OCI-LY1 (cell line): Measurements from ENCODE around the gene CCDC117.

ENCODE experiments used
- H2AFZ ChIP-seq: fragments of 200-600 bp; sonication (generic), shearing (Covaris generic); 2 replicates; pipeline ENCODE4 v1.6.0; 2014; ENCODE audit warnings: antibody characterized with exemption, mild to moderate bottlenecking, low read length
- H3F3A ChIP-seq: fragments of 200-600 bp; sonication (generic), shearing (Covaris generic); 2 replicates; pipeline ENCODE4 v1.6.0; 2014; ENCODE audit warnings: mild to moderate bottlenecking, antibody characterized with exemption, low read length, moderate library complexity; ENCODE audit not compliant: insufficient read depth
- H3K27ac ChIP-seq: fragments of 200-600 bp; sonication (generic); 2 replicates; pipeline ENCODE4 v1.5.1; 2014; ENCODE audit warnings: low read length, mixed run types, mild to moderate bottlenecking, low read depth; ENCODE audit not compliant: poor library complexity, severe bottlenecking
- H3K27me3 ChIP-seq: fragments of 200-600 bp; sonication (generic); 2 replicates; pipeline ENCODE4 v1.6.0; 2014; ENCODE audit warnings: antibody characterized with exemption, mild to moderate bottlenecking, low read length, moderate library complexity; ENCODE audit not compliant: insufficient read depth
- H3K36me3 ChIP-seq: fragments of 200-600 bp; sonication (generic); 2 replicates; pipeline ENCODE4 v1.6.1; 2014; ENCODE audit warnings: mild to moderate bottlenecking, antibody characterized with exemption, low read length, moderate library complexity, mixed read lengths; ENCODE audit not compliant: insufficient read depth
- H3K4me1 ChIP-seq: fragments of 200-600 bp; sonication (generic); 2 replicates; pipeline ENCODE4 v1.5.1; 2014; ENCODE audit warnings: mild to moderate bottlenecking, low read length, moderate library complexity; ENCODE audit not compliant: insufficient read depth, severe bottlenecking
- H3K4me2 ChIP-seq: fragments of 200-600 bp; sonication (generic), shearing (Covaris generic); 2 replicates; pipeline ENCODE4 v1.6.1; 2014; ENCODE audit warnings: low read length
- H3K4me3 ChIP-seq: fragments of 200-600 bp; sonication (generic); 2 replicates; pipeline ENCODE4 v1.5.1; 2014; ENCODE audit warnings: low read length, low read depth, mild to moderate bottlenecking, mixed read lengths; ENCODE audit not compliant: poor library complexity, severe bottlenecking
- H3K79me2 ChIP-seq: fragments of 200-600 bp; shearing (Covaris generic); 2 replicates; pipeline ENCODE4 v1.6.1; 2016; ENCODE audit warnings: mixed run types, low read length, mixed read lengths; ENCODE audit not compliant: insufficient read depth
- H3K9ac ChIP-seq: fragments of 200-600 bp; sonication (generic), shearing (Covaris generic); 2 replicates; pipeline ENCODE4 v1.6.1; 2014; ENCODE audit warnings: mild to moderate bottlenecking, low read length, mixed read lengths
- H3K9me2 ChIP-seq: fragments of 200-600 bp; sonication (generic), shearing (Covaris generic); 2 replicates; pipeline ENCODE4 v1.6.1; 2014; ENCODE audit warnings: low read depth, mild to moderate bottlenecking, low read length, mixed read lengths
- H3K9me3 ChIP-seq: fragments of 200-600 bp; shearing (Covaris generic); 2 replicates; pipeline ENCODE4 v1.6.1; 2014; ENCODE audit warnings: low read length, mixed read lengths
- H4K20me1 ChIP-seq: fragments of 200-600 bp; sonication (generic), shearing (Covaris generic); 2 replicates; pipeline ENCODE4 v1.6.0; 2016; ENCODE audit warnings: mild to moderate bottlenecking, low read length; ENCODE audit not compliant: insufficient read depth
- CTCF ChIP-seq: fragments of 200-600 bp; sonication (generic), shearing (Covaris generic); IDR thresholded peaks from 2 replicates; pipeline ENCODE4 v1.5.1; 2017; ENCODE audit warnings: mild to moderate bottlenecking, antibody characterized with exemption, low read length, moderate library complexity, mixed read lengths
- EZH2 ChIP-seq: fragments of 200-600 bp; sonication (generic), shearing (Covaris generic); IDR thresholded peaks from 2 replicates; pipeline ENCODE4 v1.8.0; 2017; ENCODE audit warnings: borderline replicate concordance, mixed run types, mild to moderate bottlenecking, antibody characterized with exemption, low read length, moderate library complexity, mixed read lengths

The CCDC117 gene

GRCh38 chr22:28826921-28827320 lies 54.4 kb downstream of the CCDC117 start:
- no peaks in the 10 kb centered on the region for H3K79me2 ChIP-seq
- no peak overlapping the region for H3K27ac ChIP-seq
- no peak overlapping the region for H3K4me3 ChIP-seq
- no peak overlapping the region for H3K4me2 ChIP-seq
- no peaks in the 10 kb centered on the region for H3K36me3 ChIP-seq
- no peak overlapping the region for H2AFZ ChIP-seq
- H3K9me3 ChIP-seq: no peaks in the 10 kb centered on the region
- TF ChIP-seq EZH2 (no peak), CTCF (no peak)
- H3K4me1 ChIP-seq: peaks cover 10% of the 10 kb centered on the region
- H3F3A ChIP-seq: no peaks in the 10 kb centered on the region
- no peaks in the 10 kb centered on the region for H3K27me3 ChIP-seq
- H4K20me1 ChIP-seq: no peaks in the 10 kb centered on the region
- H3K9ac ChIP-seq: no peak overlapping the region
- H3K9me2 ChIP-seq: no peaks in the 10 kb centered on the region

GRCh38 chr22:28829358-28830181 lies 57.1 kb downstream of the CCDC117 start:
- Histone ChIP-seq H3K4me1 (no peaks in the 10 kb centered on the region), H3K79me2 (no peaks in the 10 kb centered on the region), H3K9me3 (no peaks in the 10 kb centered on the region), H3K9me2 (no peaks in the 10 kb centered on the region), H3K4me2 (no peak overlapping the region), H3F3A (no peaks in the 10 kb centered on the region), H3K27me3 (no peaks in the 10 kb centered on the region), H4K20me1 (no peaks in the 10 kb centered on the region), H3K27ac (no peak overlapping the region), H2AFZ (no peak overlapping the region), H3K9ac (no peak overlapping the region), H3K36me3 (no peaks in the 10 kb centered on the region), H3K4me3 (no peak overlapping the region)
- TF ChIP-seq EZH2 (no peak), CTCF (peak; percentile 98)

GRCh38 chr22:28830441-28830840 lies 57.9 kb downstream of the CCDC117 start:
- Histone ChIP-seq H3K4me3 (no peak overlapping the region), H3K9me2 (no peaks in the 10 kb centered on the region), H3K27me3 (no peaks in the 10 kb centered on the region), H3K79me2 (no peaks in the 10 kb centered on the region), H3K36me3 (no peaks in the 10 kb centered on the region), H3F3A (no peaks in the 10 kb centered on the region), H2AFZ (no peak overlapping the region), H3K4me2 (no peak overlapping the region), H3K9ac (no peak overlapping the region), H3K4me1 (no peaks in the 10 kb centered on the region), H3K27ac (no peak overlapping the region), H4K20me1 (no peaks in the 10 kb centered on the region), H3K9me3 (no peaks in the 10 kb centered on the region)
- TF ChIP-seq EZH2 (no peak), CTCF (no peak)
